Prostate gland (tissue), 2 donors: ENCODE measurements around the gene PNMT.

Experiments used
- CTCF ChIP-seq, 4 experiments: fragments of 200-600 bp in 2 of 4; fragments of 450-650 bp in 2 of 4; sonication (generic) in 2 of 4; IDR thresholded peaks; 1 replicate in 3 of 4; 2 replicates in 1 of 4; pipeline ENCODE4 v1.5.1; 2016 to 2019; ENCODE audit warnings: antibody characterized with exemption in 4 of 4, mild to moderate bottlenecking in 2 of 4, moderate library complexity in 2 of 4
- POLR2A ChIP-seq: fragments of 450-650 bp; IDR thresholded peaks from one replicate; pipeline ENCODE4 v1.6.1; 2016; ENCODE audit warnings: antibody characterized with exemption, mild to moderate bottlenecking
- POLR2AphosphoS5 ChIP-seq: sonication (generic); formaldehyde crosslinking; IDR thresholded peaks from one replicate; pipeline ENCODE4 v1.6.1; 2017; ENCODE audit warnings: antibody characterized with exemption

DNA sequence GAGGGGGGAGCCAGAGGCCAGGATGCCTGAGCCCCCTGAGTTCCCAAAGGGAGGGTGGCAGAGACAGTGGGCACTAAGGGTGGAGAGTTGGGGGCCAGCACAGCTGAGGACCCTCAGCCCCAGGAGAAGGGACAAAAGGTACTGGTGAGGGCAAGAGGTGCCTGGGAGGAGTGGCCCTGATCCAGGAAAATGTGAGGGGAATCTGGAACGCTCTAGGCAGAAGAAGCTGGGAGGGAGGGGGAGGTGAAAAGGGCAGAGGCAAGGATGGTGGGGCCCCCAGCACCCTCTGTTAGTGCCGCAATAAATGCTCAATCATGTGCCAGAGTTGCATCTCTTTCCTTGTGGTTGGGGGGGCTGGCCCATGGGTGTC is 2.0 kb upstream of the PNMT start:
- TF ChIP-seq CTCF (IDR thresholded peaks at IDR 0.05), result no peak
- no peak for TF ChIP-seq POLR2A
- TF ChIP-seq POLR2AphosphoS5, result no peak
